Right forelimb (tissue), 1 donor: ENCODE data around the gene MPP7.
"Not testable (repeated sequence)": the region's sequence is repeated elsewhere in the genome, so short reads cannot be mapped to it uniquely, and the experiment has no call there.

Experiments
- DNase-seq: peaks from one replicate; pipeline ENCODE4 v3.0.0-alpha.2; 2018

The MPP7 gene

DNA sequence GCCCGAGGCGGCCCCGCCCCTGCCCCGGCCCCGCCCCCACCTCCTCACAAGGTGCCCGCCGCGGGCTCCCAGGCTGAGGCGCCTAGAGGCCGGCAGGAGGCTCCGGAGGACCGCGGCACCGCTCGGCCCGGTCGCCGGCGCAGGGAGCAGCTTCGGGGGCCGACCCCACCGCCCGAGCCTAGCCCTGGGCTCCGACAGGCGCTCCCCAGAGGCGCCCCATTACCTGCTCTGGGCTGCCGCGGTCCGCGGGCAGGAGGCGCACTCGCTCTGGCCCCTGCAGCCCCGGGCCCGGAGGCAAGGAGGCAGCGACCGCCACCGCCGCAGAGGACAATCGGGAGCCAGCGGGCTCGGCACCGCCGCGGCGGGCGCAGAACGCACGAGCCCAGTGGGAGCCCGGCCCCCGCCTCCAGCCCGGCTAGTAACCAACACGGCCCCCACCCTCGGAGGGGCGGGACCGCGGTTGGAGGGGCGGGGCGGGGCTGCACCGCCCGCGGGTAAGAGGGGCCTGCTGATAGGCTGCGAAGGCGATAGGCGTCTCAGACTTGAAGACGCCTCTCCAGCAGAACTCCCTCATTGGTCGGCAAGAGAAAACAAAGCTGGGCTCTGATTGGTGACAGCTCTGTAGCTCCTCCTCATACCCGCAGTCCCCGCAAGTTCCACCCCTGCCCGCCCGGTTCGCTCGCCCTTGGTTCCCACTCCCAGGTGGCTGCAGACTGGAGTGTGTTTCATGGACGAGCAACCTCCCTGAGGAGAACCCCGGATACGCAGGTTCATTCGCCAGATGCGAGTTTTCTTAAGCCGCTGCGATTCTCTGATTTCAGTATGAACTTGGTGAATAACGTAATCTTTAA, at the start of gene MPP7:
TSS of gene MPP7 (minus strand) at position 427 of the 851 bp plus-strand sequence. CDS start 64,460 bp downstream, outside the sequence.
- DNase-seq = peak; percentile 96

DNA sequence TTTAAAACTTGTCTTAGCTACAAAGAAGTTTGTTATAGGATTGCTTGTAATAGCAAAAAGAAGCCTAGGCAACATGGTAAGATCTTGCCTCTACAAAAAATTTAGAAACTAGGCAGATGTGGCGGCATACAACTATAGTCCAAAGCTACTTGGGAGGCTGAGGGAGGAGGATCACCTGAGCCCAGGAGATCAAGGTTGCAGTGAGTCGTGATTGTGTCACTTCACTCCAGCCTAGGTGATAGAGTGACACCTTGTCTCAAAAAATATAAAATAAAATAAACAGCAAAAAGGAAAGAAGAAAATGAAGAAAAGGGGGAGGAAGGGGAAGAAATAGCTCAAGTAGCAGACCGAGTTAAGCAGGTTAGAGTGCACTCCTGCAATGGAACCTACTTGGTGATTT, 47.0 kb upstream of the MPP7 start:
- DNase-seq = no peak

DNA sequence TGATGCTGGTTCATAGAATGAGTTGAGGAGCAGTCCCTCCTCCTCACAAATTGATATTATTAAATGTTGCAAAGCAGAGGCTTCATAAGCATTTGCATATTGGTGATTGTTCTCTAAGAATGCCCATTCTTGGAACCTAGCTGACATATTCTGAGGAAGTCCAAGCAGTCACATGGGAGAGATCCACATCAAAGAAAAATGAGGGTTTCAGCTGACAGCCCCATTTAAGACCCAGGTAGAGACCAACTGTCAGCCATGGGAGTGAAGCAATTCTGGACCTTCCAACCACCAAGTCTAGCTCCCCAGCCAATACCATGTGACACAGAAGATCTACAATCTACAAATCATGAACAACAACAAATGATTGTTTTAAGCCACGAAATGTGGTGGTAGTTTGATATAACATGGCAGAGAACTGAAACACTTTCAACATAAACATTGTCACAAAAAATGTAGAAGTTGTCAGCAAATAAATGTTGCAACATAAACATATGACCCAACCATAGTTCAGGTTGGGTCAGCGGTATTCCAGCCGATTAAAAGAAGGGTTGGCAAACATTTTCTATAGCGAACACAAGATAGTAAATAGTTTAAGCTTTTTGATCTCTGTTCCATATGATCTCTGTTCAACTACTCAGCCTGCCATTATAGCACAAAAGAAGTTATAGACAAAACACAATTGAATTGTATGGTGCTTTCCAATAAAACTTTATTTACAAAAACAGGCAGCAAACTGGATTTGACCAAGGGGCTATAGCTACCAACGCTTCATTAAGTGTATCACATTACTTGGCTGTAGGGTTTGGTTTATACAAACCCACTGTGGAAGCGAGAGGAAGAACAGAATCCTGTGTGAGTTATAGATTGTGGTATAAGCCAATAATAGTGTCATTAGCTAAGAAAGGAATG, 41.4 kb upstream of the MPP7 start:
- DNase-seq = no peak

DNA sequence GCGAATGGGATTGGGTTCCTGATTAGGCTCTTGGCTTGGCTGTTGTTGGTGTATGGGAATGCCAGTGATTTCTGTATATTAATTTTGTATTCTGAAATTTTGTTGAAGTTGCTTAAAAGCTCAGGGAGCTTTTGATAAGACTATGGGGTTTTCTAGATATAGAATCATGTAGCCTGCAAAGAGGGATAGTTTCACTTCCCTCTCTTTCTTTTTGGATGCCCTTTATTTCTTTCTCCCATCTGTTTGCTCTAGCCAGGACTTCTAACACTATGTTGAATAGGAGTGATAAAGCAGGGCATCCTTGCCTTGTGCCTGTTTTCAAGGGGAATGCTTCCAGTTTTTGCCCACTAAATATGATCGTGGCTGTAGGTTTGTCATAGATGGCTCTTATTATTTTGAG, 40.4 kb upstream of the MPP7 start:
- DNase-seq = no peak

DNA sequence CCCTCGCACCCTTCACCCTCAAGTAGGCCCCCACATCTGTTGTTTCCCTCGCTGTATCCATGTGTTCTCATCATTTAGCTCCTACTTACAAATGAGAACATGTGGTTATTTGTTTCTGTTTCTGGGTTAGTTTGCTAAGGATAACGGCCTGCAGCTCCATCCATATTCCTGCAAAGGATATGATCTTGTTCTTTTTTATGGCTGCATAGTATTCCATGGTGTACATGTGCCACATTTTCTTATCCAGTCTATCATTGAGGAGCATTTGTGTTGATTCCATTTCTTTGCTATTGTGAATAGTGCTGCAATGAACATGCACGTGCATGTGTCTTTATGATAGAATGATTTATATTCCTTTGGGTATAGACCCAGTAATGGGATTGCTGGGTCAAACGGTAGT, 38.8 kb upstream of the MPP7 start:
- DNase-seq = not testable (repeated sequence)

DNA sequence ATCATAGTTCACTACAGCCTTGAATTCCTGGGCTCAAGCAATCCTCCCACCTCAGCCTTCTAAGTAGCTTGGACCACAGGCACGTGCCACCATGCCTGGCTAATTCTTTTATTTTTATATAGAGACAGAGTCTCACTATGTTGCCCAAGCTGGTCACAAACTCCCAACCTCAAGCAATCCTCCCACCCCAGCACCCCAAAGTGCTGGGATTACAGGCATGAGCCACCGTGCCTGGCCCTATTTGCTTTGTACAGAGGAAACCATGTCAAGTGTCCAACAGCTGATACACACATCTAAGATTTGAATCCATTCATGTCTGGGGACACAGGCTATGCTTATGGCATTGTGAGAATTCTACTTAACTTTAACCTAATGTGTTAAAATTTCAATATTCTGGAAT, 29.9 kb upstream of the MPP7 start:
- DNase-seq = no peak

DNA sequence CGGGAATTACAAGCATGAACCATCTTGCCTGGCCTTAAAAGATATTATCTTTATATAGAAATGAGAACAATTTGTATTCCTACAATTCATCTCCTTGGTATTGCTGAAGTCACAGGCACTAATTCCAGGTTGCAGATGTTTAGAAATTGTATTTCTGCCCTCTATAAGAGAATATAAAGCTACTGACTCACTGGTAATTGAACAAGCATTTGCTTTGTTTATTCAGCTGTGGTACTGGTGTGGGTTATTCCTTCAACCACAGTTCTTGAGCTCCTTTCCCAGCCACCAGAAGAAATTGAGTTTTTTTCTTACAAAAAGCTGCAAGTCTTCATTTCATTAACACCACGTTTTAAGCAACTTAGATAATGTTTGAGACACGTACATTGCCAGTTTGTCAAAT, 29.0 kb upstream of the MPP7 start:
- no peak for DNase-seq

DNA sequence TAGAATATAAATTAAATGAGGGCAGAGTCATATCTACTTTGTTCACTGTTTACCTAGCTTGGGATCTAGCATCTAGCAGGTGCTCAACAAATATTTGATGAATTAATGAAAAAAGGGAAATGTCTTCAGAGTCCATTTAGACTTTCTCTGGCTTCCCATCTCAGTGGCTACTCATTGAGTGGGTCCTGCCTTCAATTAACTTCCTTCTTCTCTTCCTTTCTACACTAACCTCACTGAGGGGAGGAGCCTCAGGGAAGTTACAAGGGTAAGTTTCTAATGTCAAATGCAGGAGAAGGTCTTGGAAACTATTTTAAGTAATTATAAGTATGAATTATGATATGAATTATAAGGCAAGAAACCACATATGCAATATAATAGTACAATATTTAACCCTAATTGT, 28.2 kb upstream of the MPP7 start:
- no peak for DNase-seq

DNA sequence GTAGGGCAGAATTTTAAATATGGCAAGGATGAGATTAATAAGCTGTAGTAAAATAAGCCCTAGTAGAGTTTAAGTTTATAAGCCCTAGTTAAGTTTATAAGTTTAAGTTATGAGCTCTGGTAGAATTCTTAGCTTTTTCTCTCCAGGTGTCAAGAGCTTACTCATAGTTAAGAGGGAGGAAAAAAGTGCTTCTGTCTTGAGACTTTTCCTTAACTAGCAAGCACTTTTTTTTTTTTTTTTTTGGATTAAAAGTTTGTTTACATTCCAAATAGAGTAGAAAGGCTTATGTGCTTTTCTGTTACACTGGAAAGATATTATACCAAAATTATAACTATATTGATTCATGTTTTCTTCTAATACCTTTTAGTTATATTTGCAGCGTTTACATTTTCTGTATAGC, 25.5 kb upstream of the MPP7 start:
- DNase-seq = no peak

DNA sequence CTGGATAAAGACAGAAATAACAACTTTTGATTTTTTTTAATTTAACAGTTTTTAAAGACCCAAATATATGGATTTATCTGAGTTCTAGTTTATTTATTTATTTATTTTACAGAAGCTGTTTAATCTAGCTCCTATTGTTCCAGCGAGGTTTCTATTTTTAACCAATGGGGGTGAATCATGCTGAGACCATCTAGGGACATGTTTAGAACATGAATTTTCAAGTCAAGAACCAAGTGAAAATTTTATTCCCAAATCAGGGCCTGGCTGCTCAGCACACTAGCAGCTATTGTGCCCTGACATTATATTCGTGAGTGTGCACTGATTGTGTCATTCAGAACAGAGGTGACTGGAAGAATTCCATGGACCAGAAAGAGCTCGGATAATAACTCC, 24.6 kb upstream of the MPP7 start:
- no peak for DNase-seq

DNA sequence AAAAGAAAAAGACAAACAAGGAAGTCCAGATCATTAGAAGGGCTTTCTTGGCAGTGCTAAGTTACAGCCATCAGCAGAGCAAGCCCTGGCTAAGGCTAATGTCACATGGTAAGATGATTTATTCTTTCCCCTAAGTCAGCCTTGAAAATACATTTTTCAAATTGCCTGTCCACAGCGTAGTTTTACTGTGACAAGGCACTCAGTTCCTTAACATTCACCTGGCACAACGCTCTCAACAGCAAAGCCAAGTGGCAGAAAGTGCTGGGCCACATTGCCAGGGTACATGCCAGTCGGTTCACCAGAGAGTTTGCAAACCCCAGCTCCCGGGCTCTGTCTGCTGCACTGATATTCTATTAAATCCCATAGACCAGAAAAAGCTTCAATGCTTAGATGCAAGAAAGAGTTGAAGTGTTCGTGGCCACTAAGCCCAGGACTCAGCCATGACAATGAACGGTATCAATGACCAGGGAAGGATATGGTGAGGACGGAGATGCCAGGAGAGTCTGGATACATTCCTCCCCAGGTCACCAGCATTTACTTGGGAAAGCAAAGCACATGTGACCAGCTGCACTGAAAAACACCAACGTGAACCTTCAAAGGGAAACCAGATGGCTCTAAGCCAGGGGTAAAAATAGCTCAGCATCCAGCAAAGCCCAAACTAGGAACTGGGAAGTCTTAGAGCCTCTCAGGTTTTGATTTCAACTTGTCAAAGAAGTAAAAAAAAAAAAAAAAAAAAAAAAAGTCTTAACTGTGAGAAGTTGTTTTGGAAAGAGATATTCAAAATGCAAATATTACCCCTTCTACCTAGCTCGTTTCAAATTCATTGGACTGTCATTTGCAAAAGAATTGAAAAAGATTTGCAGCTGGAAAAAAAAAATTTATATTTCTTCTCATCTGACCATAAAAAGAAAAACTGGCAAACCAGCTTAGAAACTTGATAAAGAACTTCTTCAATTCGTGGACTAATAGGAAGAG, 23.9 kb upstream of the MPP7 start:
- DNase-seq = peak; percentile 68

DNA sequence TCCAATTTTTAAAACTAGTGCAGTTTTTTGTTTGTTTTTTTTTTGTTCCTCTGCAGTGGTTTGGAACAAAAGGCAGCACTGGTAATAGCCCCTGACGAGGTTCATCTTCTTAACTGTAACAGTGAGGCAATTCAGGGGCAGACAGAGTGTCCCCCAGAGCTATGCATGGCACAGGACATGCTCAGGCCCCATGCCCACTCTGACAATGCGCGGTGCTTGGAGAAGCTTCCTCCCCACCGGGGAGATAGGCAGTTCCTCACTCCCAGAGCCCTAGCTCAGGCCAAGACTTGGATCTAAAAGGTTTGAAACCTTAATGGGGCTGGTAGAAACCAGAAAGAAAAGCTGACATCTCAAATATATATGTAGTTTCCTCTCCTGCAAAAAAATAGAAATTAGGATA, 17.9 kb upstream of the MPP7 start:
- no peak for DNase-seq

DNA sequence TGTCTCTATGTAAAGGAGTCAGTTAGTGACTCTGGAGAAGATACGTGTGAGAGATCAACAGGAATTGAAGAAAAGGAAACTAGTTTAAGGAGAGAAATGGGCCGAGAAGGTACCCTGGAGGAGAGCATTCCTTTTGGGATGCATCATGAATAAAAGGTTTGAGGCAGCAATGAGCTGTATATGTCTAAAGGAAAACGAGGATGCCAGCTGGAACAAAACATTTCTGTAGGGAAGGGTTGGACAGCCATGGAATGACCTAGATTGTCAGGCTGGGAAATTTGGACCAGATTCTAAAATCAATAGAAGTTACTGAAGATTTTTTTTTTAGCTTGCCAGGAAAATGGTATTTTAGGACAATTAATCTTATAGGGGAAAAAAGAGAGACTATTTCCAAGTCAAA, 17.2 kb upstream of the MPP7 start:
- no peak for DNase-seq

DNA sequence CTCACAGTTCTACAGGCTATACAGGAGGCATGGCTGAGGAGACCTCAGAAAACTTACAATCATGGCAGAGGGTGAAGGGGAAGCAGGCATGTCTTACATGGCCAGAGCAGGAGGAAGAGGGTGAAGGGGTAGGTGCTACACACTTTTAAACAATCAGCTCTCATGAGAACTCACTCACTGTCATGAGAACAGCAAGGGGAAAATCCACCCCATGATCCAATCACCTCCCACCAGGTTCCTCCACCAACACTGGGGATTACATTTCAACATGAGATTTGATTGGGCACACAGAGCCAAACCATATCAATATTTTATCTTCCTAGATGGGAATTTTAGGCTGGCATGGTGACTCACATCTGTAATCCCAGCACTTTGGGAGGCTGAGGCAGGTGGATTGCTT, 16.2 kb upstream of the MPP7 start:
- DNase-seq = not testable (repeated sequence)

DNA sequence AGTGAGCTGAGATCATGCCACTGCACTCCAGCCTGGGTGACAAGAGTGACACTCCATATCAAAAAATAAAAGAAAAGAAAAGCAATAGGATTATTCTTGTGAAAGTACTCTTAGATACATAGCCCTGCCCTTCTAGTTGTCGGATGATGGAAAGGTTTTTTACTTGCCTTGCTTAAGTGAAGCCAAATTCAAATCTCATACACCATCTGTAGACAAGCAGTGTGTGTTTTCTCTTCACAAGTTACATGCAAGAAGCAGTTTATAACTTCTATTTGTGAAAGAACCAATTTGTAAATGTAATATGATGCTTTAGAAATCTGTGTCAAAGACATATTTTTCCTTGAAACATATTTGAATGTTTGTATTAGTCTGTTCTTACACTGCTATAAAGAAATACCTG, 15.8 kb upstream of the MPP7 start:
- DNase-seq = no peak

DNA sequence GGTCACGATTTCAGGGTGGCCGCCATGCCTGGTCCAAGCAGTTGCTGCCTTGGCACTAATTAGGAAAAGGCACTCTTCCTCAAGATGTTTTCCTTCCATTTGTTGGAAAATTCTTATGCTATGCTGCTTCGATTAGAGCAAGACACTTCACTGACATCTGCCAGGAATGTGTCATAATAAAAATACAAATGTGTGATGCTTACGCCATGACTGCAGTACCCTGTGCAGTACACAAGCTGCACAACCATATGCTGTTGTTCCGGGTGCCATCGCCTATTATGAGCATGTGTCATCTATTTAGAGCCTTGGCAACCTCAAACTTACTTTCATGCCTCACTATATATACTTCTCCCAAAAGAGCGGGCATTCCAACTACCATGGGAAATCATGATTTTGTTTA, 14.9 kb upstream of the MPP7 start:
- DNase-seq = no peak

DNA sequence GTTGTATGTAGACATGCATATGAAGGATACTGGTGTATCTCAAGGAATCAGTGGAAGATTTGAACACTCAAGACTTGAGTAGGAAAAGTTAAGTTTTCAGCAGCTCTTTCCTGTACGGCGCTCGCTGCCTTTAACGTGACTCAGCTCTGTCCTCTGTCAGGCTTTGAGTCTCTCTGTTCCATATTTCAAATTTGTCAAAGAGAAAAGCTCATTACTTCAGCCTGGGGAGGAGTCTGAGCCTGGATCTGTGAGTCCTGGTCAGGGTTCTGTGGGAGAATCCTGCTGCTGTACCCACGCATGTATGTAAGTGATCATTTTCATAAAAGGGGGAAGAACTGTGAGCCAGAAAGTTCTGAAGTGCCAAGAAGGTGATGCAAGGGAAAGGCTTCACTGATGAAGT, 13.8 kb upstream of the MPP7 start:
- no peak for DNase-seq

DNA sequence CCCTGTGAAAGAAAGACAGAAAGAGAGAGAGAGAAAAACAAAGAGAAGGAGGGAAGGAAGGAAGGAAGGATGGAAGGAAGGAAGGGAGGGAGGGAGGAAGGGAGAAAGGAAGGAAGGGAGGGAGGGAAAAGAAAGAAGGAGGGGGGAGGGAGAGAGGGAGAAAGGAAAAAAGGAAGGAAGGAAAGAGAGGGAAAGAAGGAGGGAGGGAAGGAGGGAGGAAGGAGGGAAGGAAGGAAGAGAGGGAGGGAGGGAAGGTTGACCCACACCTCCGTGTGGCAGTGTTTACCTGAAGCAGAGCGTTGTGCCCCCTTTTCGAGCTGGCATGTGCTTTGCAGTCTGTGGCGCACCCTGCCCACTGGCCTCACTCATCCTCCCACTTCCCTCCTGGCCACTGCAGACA, 12.3 kb upstream of the MPP7 start:
- DNase-seq = no peak

DNA sequence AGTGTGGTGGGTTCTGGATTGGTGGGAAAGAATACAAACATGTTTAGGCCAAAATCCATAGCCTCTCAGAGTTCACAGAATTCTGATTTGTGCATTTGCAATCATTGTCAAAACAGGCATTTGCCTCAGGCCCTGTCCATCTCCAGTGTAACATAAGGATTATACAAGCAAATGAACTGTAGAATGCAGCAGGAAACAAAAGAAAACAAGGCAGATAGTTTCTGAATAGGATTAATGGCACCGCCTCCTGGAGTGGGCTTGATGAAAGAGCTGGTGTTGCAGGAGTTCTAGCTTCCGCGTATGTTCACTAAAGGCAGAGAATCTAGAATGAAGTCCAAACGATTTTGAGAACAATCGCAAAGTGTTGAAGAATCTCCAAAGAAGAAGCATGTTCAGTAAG, 11.3 kb upstream of the MPP7 start:
- no peak for DNase-seq

DNA sequence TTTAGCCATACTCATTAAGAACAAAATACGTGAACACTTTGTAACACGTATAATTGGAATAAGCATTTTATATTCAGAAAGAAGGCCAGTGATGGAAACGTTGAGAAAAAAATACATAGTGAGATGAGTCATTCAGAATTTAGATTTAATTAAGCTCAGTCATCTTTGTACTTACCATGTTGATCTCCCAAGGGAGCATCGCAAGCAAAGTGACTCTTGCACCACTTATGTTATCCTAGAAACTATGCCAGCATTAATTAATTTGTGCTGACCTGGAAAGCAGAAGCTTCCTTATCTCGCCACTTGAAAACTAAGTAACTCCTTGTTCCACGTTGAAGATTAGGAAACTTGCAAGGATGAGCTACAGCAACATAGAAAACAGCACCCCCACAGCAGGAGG, 9.7 kb upstream of the MPP7 start:
- DNase-seq = no peak

DNA sequence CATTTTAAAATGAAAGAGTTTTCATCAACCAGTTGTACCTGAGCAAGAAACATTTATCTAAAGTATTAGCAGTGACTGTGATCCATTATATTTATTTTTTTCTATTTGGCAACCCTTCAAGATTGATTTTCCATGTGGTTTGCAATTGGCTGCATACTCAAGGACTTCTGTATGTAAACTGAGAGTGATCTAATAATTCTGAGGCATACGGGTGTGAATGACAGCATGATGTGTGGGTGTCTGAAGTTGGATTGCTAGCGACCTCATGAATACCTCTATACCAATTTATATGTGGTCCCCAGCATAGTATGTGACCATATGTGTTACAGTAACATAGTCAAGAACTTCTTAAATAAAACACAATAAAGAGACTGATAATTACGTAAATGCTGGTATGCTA, 8.2 kb upstream of the MPP7 start:
- no peak for DNase-seq

DNA sequence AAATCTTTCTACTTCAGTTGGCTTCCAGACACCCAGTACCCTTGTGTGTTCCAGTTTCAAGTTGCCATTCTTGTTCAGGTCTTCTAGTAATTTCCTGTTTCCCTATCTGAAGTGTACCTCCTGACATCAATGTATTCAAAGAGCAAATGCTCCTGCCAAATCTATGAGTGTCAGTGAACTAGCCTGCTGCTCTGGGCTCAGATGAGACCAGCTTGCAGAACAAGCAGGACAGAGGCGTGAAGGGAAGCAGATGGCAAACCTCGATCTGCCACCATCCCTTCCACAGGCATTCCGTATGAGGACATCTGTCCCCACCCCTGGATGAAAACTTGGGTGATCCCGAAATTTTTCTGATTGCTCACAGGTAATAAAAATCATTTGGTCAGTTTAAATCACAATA, 4.4 kb upstream of the MPP7 start:
- DNase-seq = no peak

DNA sequence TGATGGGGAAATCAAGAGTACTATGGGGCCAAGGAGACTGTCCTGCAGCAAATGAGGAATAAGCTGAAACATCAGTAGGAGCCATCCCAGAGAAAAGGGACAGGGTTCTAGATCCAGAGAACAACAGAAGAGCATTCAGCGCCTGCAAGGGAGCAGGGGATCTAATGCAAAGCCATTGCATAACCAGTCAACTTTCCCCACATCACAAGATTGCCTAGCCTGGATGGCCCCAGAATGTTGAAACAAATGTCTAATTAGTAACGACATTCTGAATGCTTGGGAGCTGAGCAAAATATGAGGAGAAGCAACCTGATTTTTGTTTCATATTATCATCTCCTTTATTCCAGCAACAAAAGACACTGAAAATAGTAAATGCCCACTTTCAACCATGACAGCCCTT, 2.7 kb upstream of the MPP7 start:
- DNase-seq = no peak
